B cell (primary cell): ENCODE measurements around the gene S100A16. TPM values are rescaled to one million over a fixed set of nuclear protein-coding genes. Genes with fewer than 3 reads are reported as not detected.
A peak's percentile ranks its signal among the peaks of the same experiment; 100 is the strongest.

Experiments used
- ATAC-seq: fragments of 200-7000 bp; cut with Tn5 transposase; one replicate; pipeline ENCODE4 v1.10.0; 2021; ENCODE audit warnings: low read depth, mild to moderate bottlenecking, moderate number of reproducible peaks, moderate library complexity
- CTCF ChIA-PET: fragments of 350-600 bp; sonication (Branson Sonifier 250); formaldehyde crosslinking; loops from one replicate; lab custom pipeline; 2021; ENCODE audit warnings: antibody characterized with exemption, inconsistent platforms; lab: Charles Lee
- POLR2A ChIA-PET: fragments of 350-600 bp; sonication (Branson Sonifier 250); formaldehyde crosslinking; loops from one replicate; lab custom pipeline; 2021; ENCODE audit warnings: antibody characterized with exemption; lab: Charles Lee
- DNase-seq: peaks from one replicate; pipeline ENCODE4 v3.0.0; 2013
- H2AFZ ChIP-seq: 2 replicates; pipeline ENCODE4 v1.6.1; 2012; ENCODE audit warnings: mild to moderate bottlenecking, low read depth, low read length; ENCODE audit not compliant: insufficient read depth, poor library complexity, severe bottlenecking
- H3K27ac ChIP-seq, 2 donors: 1 replicate in 1 of 2; 2 replicates in 1 of 2; pipeline ENCODE4 v1.5.1; 2012 to 2013; ENCODE audit warnings: low read length in 2 of 2, mild to moderate bottlenecking in 2 of 2, moderate library complexity in 1 of 2
- H3K27me3 ChIP-seq, 4 experiments: fragments of 200-600 bp in 1 of 4; sonication (generic) in 1 of 4; replicated peaks in 1 of 4; 1 replicate in 2 of 4; 2 replicates in 2 of 4; pipeline versions ENCODE4 v1.6.1 to v1.7.0; 2013 to 2016; ENCODE audit warnings: low read length in 3 of 4, mild to moderate bottlenecking in 2 of 4, mixed read lengths in 1 of 4, moderate library complexity in 1 of 4; ENCODE audit not compliant: insufficient read depth in 4 of 4, control insufficient read depth in 3 of 4; ENCODE audit errors: control extremely low read depth in 1 of 4
- H3K36me3 ChIP-seq, 2 experiments: replicated peaks in 1 of 2; 1 replicate in 1 of 2; 2 replicates in 1 of 2; pipeline versions ENCODE4 v1.6.1 to v1.7.1; 2013; ENCODE audit warnings: low read length in 1 of 2; ENCODE audit not compliant: insufficient read depth in 2 of 2, control insufficient read depth in 1 of 2; ENCODE audit errors: control extremely low read depth in 1 of 2, extremely low read depth in 1 of 2
- H3K4me1 ChIP-seq, 2 donors: fragments of 200-600 bp in 1 of 2; sonication (generic) in 1 of 2; 1 replicate in 1 of 2; 2 replicates in 1 of 2; pipeline versions ENCODE4 v1.5.1 to v1.6.1; 2013 to 2017; ENCODE audit warnings: low read length in 2 of 2; ENCODE audit not compliant: control insufficient read depth in 2 of 2, insufficient read depth in 2 of 2
- H3K4me2 ChIP-seq: replicated peaks from 2 replicates; pipeline ENCODE3; 2012; ENCODE audit warnings: mild to moderate bottlenecking, low read depth, low read length; ENCODE audit not compliant: poor library complexity, severe bottlenecking
- H3K4me3 ChIP-seq, 5 experiments: fragments of 200-600 bp in 1 of 5; sonication (generic) in 1 of 5; 1 replicate in 3 of 5; 2 replicates in 2 of 5; pipeline versions ENCODE4 v1.5.1 to v1.7.0; 2011 to 2016; ENCODE audit warnings: low read length in 4 of 5, mild to moderate bottlenecking in 4 of 5, low read depth in 2 of 5, control low read depth in 1 of 5, moderate library complexity in 1 of 5; ENCODE audit not compliant: insufficient read depth in 1 of 5; ENCODE audit errors: control extremely low read depth in 1 of 5, extremely low read depth in 1 of 5
- H3K79me2 ChIP-seq: fragments of 200-600 bp; sonication (generic); one replicate; pipeline ENCODE4 v1.6.0; 2016; ENCODE audit warnings: low read length; ENCODE audit not compliant: control insufficient read depth, insufficient read depth
- H3K9ac ChIP-seq: fragments of 200-600 bp; sonication (generic); 2 replicates; pipeline ENCODE4 v1.6.1; 2017; ENCODE audit warnings: mild to moderate bottlenecking, low read length, moderate library complexity
- H3K9me3 ChIP-seq, 3 donors: one replicate each; pipeline versions ENCODE4 v1.6.1 to v1.7.1; 2013; ENCODE audit warnings: low read length in 2 of 3; ENCODE audit not compliant: control insufficient read depth in 2 of 3, insufficient read depth in 1 of 3; ENCODE audit errors: control extremely low read depth in 1 of 3
- H4K20me1 ChIP-seq: 2 replicates; pipeline ENCODE4 v1.6.0; 2012; ENCODE audit warnings: mild to moderate bottlenecking, low read length; ENCODE audit not compliant: insufficient read depth, control insufficient read depth, poor library complexity, severe bottlenecking
- H3K27ac Mint-ChIP-seq: one replicate; pipeline ENCODE4 v1.8.0; 2021; ENCODE audit warnings: mixed read lengths
- H3K27me3 Mint-ChIP-seq: one replicate; pipeline ENCODE4 v1.8.0; 2021; ENCODE audit warnings: mixed read lengths
- H3K4me1 Mint-ChIP-seq: one replicate; pipeline ENCODE4 v1.8.0; 2021; ENCODE audit warnings: mixed read lengths
- H3K4me3 Mint-ChIP-seq: one replicate; pipeline ENCODE4 v1.8.0; 2021; ENCODE audit warnings: mixed read lengths
- H3K9me3 Mint-ChIP-seq: one replicate; pipeline ENCODE4 v1.8.0; 2022; ENCODE audit warnings: mixed read lengths; ENCODE audit not compliant: insufficient read depth
- CTCF ChIP-seq: fragments of 200-600 bp; IDR thresholded peaks from one replicate; pipeline ENCODE4 v1.8.0; 2022; ENCODE audit warnings: antibody characterized with exemption, mild to moderate bottlenecking
- EZH2 ChIP-seq: IDR thresholded peaks from 2 replicates; pipeline ENCODE4 v1.6.1; 2012; ENCODE audit warnings: borderline replicate concordance, low read depth, mild to moderate bottlenecking, moderate library complexity, low read length; ENCODE audit not compliant: insufficient read depth, poor library complexity, severe bottlenecking
- WGBS: methylation state at CpG from one replicate; pipeline ENCODE4 v1.1.5; 2013; ENCODE audit warnings: missing lambda C conversion rate; ENCODE audit not compliant: insufficient coverage; 5-methylcytosine and 5-hydroxymethylcytosine counted together
- intact Hi-C: fragments of 100-400 bp; cut with micrococcal nuclease; formaldehyde crosslinking; loops from one replicate; pipeline ENCODE4 v1.10.0; 2022
- polyA minus RNA-seq: library from RNA; depleted of rRNA, polyadenylated mRNA; stranded (reverse); fragments of >200 nt; gene quantifications from 2 replicates; pipeline ENCODE4 v1.2.3, GENCODE V29; 2012
- polyA plus RNA-seq: library from polyadenylated mRNA; depleted of rRNA; stranded (reverse); fragments of >200 nt; gene quantifications from 2 replicates; pipeline ENCODE4 v1.2.3, GENCODE V29; 2012
- total RNA-seq, 2 donors: library from RNA; stranded (reverse); fragments of 120-200 nt in 1 of 2; gene quantifications; 1 replicate in 1 of 2; 2 replicates in 1 of 2; pipeline versions ENCODE4 v1.2.3 to v1.2.4, GENCODE V29; 2013 to 2022

S100A16 gene
- total RNA-seq (not detected in 2 replicates), polyA plus RNA-seq (not detected in 2 replicates), polyA minus RNA-seq (not detected in 2 replicates)
- total RNA-seq (2013), result 0.98 TPM

- Histone ChIP-seq H3K4me3 (no peak within 1 kb of the TSS), H3K9me3 (no peaks in the 10 kb centered on the region), H3K36me3 (no peaks in the 10 kb centered on the region), H3K79me2 (no peaks in the 10 kb centered on the region), H3K9ac (no peak within 1 kb of the TSS), H2AFZ (no peak within 1 kb of the TSS), H3K4me1 (peaks cover 8 to 9% of the 10 kb centered on the region in 2 donors), H3K27ac (no peak within 1 kb of the TSS), H3K4me2 (no peak within 1 kb of the TSS), H4K20me1 (no peaks in the 10 kb centered on the region), H3K27me3 (no peaks in the 10 kb centered on the region)
- ChIA-PET CTCF (interaction anchor here (1.1 kb wide), 1 partner anchor 12 kb away, joined by 3 read pairs; no protein-coding TSS in a partner anchor), POLR2A (no interaction called here)
- Mint-ChIP-seq H3K9me3 (no peaks in the 10 kb centered on the region), H3K4me3 (no peak within 1 kb of the TSS), H3K27me3 (no peaks in the 10 kb centered on the region), H3K27ac (no peak within 1 kb of the TSS), H3K4me1 (no peaks in the 10 kb centered on the region)
- ATAC-seq (no peak), DNase-seq (no peak)
- WGBS, result 100% methylated on average over 7 of the region's 9 CpGs
- intact Hi-C loops, result no loop called here
- TF ChIP-seq CTCF, result no peak
Measured at GRCh38 chr1:153612755-153613331, at the start of gene S100A16. Gene S100A16, minus strand, starts transcription at chr1:153613137. Its CDS starts 4,986 bp downstream, at chr1:153608151.

GRCh38 chr1:153662269-153662668 lies 49.3 kb upstream of the S100A16 start:
- H3K4me3 Mint-ChIP-seq, result no peak overlapping the region
- H3K27ac Mint-ChIP-seq, result peak overlapping the region; percentile 65

More at GRCh38 chr1:153662269-153662668, 49.3 kb upstream of the S100A16 start:
- Histone ChIP-seq H3K79me2 (peaks cover 20% of the 10 kb centered on the region), H3K4me1 (peaks cover 5 to 15% of the 10 kb centered on the region in 2 donors), H3K9ac (no peak overlapping the region), H3K36me3 (peaks cover 9 to 67% of the 10 kb centered on the region in 2 experiments), H3K4me3 (no peak overlapping the region), H3K9me3 (no peaks in the 10 kb centered on the region), H2AFZ (no peak overlapping the region), H3K27ac (no peak overlapping the region), H3K27me3 (no peaks in the 10 kb centered on the region), H4K20me1 (no peaks in the 10 kb centered on the region), H3K4me2 (no peak overlapping the region)
- ATAC-seq (no peak), DNase-seq (no peak)
- peaks cover 12% of the 10 kb centered on the region for H3K4me1 Mint-ChIP-seq
- no peak for TF ChIP-seq CTCF
- no peak for TF ChIP-seq EZH2
- intact Hi-C loops, result no loop called here
- no peaks in the 10 kb centered on the region for H3K27me3 Mint-ChIP-seq
- H3K9me3 Mint-ChIP-seq, result no peaks in the 10 kb centered on the region
- POLR2A ChIA-PET, result no interaction called here
- no CpG with 5 or more reads among the region's 2 CpGs for WGBS
- CTCF ChIA-PET, result no interaction called here
